Gastroesophageal sphincter (tissue), 3 donors: ENCODE data around the gene RAB33B.

Source experiments
- EP300 ChIP-seq: sonication (generic); formaldehyde crosslinking; IDR thresholded peaks from one replicate; pipeline ENCODE4 v1.6.1; 2017; ENCODE audit warnings: antibody characterized with exemption, mild to moderate bottlenecking
- TF ChIP-seq, protein P1 (sequence below), 4 experiments: fragments of 200-600 bp in 2 of 4; fragments of 450-650 bp in 2 of 4; sonication (generic) in 1 of 4; IDR thresholded peaks; one replicate each; pipeline ENCODE4 v1.5.1; 2017 to 2019; ENCODE audit warnings: antibody characterized with exemption in 4 of 4, mild to moderate bottlenecking in 2 of 4, moderate library complexity in 2 of 4

DNA sequence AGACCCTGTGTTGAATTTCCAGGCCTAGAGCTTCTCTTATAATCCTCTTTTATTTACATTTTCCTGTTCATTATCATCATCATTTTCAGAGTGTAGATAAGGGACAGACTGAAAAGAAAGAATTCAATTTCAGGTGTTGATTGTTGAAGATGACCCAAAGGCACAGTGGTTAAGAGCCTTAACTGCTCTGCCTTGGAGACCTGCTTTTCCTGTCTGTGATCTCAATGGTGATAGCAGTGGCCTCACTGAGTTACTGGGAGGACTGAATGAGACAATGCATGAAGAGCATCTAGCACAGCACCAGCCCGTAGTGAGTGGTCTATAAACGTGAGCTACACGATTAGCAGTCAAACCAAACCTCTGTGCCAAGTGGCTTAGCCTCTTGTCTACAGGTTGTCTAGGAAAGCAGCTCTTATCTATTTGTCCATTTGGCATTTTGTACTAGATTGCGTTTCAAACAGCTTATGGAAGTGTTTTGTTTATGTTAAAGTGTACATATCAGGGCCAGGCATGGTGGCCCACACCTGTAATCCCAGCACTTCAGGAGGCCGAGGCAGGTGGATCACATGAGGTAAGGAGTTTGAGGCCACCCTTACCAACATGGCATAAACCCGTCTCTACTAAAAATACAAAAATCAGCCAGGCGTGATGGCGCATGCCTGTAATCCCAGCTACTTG is 60.6 kb downstream of the RAB33B start:
- TF ChIP-seq, protein P1, sequence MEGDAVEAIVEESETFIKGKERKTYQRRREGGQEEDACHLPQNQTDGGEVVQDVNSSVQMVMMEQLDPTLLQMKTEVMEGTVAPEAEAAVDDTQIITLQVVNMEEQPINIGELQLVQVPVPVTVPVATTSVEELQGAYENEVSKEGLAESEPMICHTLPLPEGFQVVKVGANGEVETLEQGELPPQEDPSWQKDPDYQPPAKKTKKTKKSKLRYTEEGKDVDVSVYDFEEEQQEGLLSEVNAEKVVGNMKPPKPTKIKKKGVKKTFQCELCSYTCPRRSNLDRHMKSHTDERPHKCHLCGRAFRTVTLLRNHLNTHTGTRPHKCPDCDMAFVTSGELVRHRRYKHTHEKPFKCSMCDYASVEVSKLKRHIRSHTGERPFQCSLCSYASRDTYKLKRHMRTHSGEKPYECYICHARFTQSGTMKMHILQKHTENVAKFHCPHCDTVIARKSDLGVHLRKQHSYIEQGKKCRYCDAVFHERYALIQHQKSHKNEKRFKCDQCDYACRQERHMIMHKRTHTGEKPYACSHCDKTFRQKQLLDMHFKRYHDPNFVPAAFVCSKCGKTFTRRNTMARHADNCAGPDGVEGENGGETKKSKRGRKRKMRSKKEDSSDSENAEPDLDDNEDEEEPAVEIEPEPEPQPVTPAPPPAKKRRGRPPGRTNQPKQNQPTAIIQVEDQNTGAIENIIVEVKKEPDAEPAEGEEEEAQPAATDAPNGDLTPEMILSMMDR (IDR thresholded peaks at IDR 0.05), result no peak
- TF ChIP-seq EP300, result no peak
